ENCODE measurements around the gene AMPH.

The AMPH gene

DNA sequence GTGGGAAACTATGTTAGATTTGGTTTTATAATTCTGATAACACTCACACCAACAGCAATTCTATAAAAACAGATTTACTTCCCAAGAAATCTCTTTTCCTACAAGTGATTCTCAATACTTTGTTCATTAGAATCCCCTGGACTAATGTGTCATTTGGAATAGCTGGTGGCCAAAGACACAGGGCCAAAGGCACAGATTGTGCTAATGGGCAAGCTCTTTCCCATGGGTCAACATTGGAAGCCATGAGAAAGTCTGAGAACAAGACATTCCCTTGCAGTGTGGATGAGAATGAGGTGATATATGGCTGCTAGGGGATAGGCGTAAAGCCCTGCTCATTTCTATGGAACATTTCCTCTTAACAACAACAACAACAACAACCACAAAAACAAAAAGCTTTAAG lies 153.8 kb downstream of the AMPH start:
- DNase-seq (ENCODE audit: low read depth), result no peak
- no peak overlapping the region for H3K4me3 ChIP-seq (ENCODE audit: low read depth, low read length)
- TF ChIP-seq, protein P1, sequence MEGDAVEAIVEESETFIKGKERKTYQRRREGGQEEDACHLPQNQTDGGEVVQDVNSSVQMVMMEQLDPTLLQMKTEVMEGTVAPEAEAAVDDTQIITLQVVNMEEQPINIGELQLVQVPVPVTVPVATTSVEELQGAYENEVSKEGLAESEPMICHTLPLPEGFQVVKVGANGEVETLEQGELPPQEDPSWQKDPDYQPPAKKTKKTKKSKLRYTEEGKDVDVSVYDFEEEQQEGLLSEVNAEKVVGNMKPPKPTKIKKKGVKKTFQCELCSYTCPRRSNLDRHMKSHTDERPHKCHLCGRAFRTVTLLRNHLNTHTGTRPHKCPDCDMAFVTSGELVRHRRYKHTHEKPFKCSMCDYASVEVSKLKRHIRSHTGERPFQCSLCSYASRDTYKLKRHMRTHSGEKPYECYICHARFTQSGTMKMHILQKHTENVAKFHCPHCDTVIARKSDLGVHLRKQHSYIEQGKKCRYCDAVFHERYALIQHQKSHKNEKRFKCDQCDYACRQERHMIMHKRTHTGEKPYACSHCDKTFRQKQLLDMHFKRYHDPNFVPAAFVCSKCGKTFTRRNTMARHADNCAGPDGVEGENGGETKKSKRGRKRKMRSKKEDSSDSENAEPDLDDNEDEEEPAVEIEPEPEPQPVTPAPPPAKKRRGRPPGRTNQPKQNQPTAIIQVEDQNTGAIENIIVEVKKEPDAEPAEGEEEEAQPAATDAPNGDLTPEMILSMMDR (conservative IDR thresholded peaks at IDR 0.05; ENCODE audit: low read depth, low read length), result no peak

DNA sequence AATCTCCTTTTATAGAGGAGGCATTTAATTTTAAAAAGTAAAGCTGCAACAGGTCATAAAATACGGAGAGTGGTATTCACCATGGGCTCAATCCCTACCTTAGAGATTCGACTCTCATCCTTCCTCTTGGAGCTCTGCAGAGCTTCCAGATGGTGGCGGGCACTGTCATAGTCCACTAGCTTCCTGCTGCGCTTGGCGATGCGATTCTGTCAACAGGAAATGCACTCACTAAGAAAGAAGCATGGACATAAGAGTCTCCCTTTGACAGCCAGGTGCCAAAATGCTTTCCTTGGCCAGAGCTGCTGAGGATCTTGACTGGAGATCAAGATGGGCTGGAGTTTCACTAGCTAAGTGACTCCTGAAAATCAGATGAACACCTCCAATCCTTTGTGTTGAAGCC lies 154.4 kb downstream of the AMPH start:
- DNase-seq (ENCODE audit: low read depth), result no peak
- TF ChIP-seq, protein P1 (conservative IDR thresholded peaks at IDR 0.05; ENCODE audit: low read depth, low read length), result no peak
- no peak overlapping the region for H3K4me3 ChIP-seq (ENCODE audit: low read depth, low read length)

DNA sequence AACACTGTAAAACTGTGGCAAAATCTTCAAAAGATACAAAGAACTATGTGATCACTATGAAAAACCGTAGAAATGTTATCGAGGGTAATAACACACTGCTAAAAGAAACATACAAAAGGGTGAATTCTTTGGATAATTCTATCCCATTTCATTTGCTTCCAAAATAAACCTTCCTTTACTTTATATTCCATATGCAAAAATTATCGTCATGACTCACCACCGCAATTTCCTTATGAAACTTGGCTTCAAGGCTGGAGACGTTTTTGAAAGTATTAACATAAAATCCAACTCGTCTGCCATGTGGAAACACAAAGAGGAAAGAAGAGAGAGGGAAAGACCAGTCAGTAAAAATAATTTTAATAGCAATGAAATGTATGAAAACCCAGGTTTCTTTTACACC lies 165.2 kb downstream of the AMPH start:
- no peak overlapping the region for H3K4me3 ChIP-seq (ENCODE audit: low read depth, low read length)
- TF ChIP-seq, protein P1 (conservative IDR thresholded peaks at IDR 0.05; ENCODE audit: low read depth, low read length), result no peak
- DNase-seq (ENCODE audit: low read depth), result peak; percentile 49

DNA sequence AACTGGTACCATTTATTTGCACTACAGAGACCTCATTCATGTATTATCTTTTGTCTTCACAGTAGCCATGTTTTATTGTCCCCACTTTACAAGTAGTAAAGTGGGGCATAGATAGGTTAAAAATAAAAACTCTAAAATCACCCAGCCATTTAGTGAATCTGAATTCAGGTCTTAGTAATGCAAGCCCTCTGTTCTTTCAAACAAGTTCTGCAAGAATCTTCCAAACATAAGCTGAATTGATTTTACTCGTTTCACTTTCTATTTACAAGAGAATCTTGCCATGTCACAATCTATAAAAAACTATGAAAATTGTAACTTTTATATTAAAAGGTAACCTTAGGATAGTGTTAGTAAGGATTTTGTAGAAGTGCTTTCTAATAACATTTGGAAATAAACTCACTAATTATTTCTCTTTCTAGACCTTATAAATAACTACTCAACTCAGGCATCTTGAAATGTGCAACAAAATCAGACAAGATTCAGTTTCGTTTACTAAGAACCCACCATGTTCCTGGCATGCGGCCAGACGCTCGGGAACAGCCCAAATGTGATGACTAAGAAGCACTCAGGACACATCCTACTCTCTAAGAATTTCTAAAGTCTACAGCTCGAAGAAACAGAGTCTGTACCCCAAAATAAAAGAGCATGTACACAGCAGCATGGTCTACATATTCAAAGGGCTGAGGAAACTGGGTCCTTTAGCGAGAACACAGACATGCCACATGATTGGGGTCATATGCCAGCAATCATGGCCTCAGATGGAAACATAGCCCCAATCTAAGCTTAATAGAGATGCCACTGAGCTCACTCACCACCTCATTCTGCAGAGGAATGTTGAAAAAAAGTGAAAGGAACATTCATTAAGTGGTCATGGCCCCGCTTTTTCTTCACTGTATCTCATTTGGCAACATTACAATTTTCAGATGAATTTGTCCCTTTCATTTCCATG lies 167.6 kb downstream of the AMPH start:
- TF ChIP-seq, protein P1 (conservative IDR thresholded peaks at IDR 0.05; ENCODE audit: low read depth, low read length), result no peak
- peak; percentile 93 for DNase-seq (ENCODE audit: low read depth)
- H3K4me3 ChIP-seq (ENCODE audit: low read depth, low read length), result peak overlapping the region; percentile 26

DNA sequence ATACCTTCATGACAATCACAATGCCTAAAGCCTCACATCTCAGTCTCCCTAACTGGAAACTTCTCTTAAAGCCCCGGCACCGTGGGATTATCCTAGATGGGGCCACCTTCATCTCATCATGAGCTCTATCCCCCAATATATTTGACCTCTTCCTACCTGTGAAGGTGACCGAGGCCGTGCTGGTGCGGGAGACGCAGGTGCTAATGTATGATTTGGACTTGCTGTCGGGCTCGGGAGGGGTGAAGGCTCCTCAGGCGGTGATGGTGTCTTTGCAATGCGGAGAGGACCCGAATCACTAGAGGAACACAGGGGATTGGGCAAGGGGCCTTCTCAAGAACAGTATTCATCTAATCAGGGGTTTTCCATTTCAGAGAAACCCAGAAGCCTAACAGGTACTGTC lies 168.4 kb downstream of the AMPH start:
- no peak for DNase-seq (ENCODE audit: low read depth)
- TF ChIP-seq, protein P1 (conservative IDR thresholded peaks at IDR 0.05; ENCODE audit: low read depth, low read length), result no peak
- H3K4me3 ChIP-seq (ENCODE audit: low read depth, low read length), result no peak overlapping the region

DNA sequence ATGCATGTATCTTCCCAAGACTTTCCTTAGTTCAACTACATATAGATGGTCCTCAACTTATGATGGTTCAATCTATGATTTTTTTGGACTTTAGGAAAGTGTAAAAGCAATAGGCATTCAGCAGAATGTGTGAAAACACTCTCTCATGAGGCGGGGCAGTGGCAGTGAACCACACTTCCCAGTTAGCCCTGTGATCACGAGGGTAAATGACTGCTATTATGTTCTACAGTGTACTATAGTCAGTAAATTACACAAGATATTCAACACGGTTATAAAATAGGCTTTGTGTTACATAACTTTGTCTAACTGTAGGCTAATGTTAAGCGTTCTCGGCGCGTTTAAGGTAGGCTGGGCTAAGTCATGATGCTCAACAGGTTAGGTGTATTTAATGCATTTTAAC lies 169.3 kb downstream of the AMPH start:
- no peak overlapping the region for H3K4me3 ChIP-seq (ENCODE audit: low read depth, low read length)
- TF ChIP-seq, protein P1 (conservative IDR thresholded peaks at IDR 0.05; ENCODE audit: low read depth, low read length), result no peak
- DNase-seq (ENCODE audit: low read depth), result no peak

DNA sequence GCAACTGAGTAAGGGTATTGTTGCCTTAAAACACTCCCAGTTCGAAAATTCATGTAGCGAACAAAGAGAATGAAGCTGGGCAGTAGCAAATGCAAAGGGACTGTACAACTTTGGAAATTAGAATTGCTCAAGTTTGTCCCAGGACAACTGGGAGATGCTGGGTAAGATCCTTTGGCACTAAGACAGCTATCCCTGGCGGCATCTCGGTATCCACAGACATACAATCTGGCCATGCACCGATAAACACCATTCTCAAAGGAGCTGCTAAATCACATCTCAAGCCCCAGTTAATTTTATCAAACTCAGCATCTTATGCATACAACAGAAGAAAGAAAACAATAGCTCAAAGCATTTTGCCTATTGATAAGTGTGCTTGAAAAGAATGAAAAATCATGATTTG lies 177.3 kb downstream of the AMPH start:
- no peak for DNase-seq (ENCODE audit: low read depth)
- H3K4me3 ChIP-seq (ENCODE audit: low read depth, low read length), result no peak overlapping the region
- TF ChIP-seq, protein P1 (conservative IDR thresholded peaks at IDR 0.05; ENCODE audit: low read depth, low read length), result no peak
